COLO829 (cell line): Measurements from ENCODE around the gene PARD6A.

ENCODE experiments used
- DNase-seq: peaks from one replicate; pipeline ENCODE4 v3.0.0; 2012; ENCODE audit warnings: low spot score

Gene PARD6A

GRCh38 chr16:67666559-67667452, 6.0 kb downstream of the PARD6A start, which contains the start of the genes C16orf86 and ENKD1:
Gene C16orf86 (plus strand): TSS chr16:67666814. CDS start chr16:67666971, 157 bp downstream.
Gene ENKD1 (minus strand): TSS chr16:67666750. CDS start chr16:67666442, 308 bp downstream.
- DNase-seq: peak; percentile 50

GRCh38 chr16:67667453-67667816, 6.7 kb downstream of the PARD6A start:
- DNase-seq: no peak

- DNase-seq: peak; percentile 63
These were observed 7.2 kb downstream of the PARD6A start for GRCh38 chr16:67667817-67668494.

- no peak for DNase-seq
These were observed 7.9 kb downstream of the PARD6A start for GRCh38 chr16:67668495-67669157.

GRCh38 chr16:67669499-67670101, 8.8 kb downstream of the PARD6A start:
- no peak for DNase-seq

GRCh38 chr16:67672306-67672705, 11.5 kb downstream of the PARD6A start:
- no peak for DNase-seq

- peak; percentile 54 for DNase-seq
These were observed 12.2 kb downstream of the PARD6A start for GRCh38 chr16:67672739-67673662.

GRCh38 chr16:67673712-67674580, 13.2 kb downstream of the PARD6A start:
- DNase-seq: no peak

- DNase-seq: no peak
These were observed 14.3 kb downstream of the PARD6A start for GRCh38 chr16:67674851-67675578.

GRCh38 chr16:67675579-67675935, 14.8 kb downstream of the PARD6A start:
- DNase-seq: no peak

- DNase-seq: no peak
These were observed 15.2 kb downstream of the PARD6A start for GRCh38 chr16:67675999-67676398.

GRCh38 chr16:67676516-67676915, 15.8 kb downstream of the PARD6A start:
- DNase-seq: no peak

GRCh38 chr16:67676939-67677338, 16.2 kb downstream of the PARD6A start:
- no peak for DNase-seq

- DNase-seq: no peak
These were observed 17.0 kb downstream of the PARD6A start for GRCh38 chr16:67677712-67678111.

GRCh38 chr16:67678354-67679023, 17.7 kb downstream of the PARD6A start:
- DNase-seq: no peak

GRCh38 chr16:67679935-67680897, 19.5 kb downstream of the PARD6A start:
- DNase-seq: no peak

- DNase-seq: no peak
These were observed 23.0 kb downstream of the PARD6A start for GRCh38 chr16:67683767-67684166.
